PFSK-1 (cell line): ENCODE results near the gene IPCEF1.

Source experiments
- FOXP2 ChIP-seq: optimal IDR thresholded peaks from 2 replicates; pipeline ENCODE3; 2011; ENCODE audit warnings: borderline replicate concordance, control low read depth, inconsistent platforms; ENCODE audit not compliant: insufficient read depth; ENCODE audit errors: extremely low read length, extremely low read depth
- POLR2AphosphoS5 ChIP-seq: IDR thresholded peaks from 2 replicates; pipeline ENCODE4 v1.6.1; 2012; ENCODE audit warnings: low read depth, mild to moderate bottlenecking, control low read depth, low read length, moderate library complexity
- SIN3A ChIP-seq: IDR thresholded peaks from 2 replicates; pipeline ENCODE4 v1.6.1; 2012; ENCODE audit warnings: mild to moderate bottlenecking, low read length, moderate library complexity, borderline replicate concordance; ENCODE audit not compliant: insufficient read depth
- TAF1 ChIP-seq: IDR thresholded peaks from 2 replicates; pipeline ENCODE4 v1.6.1; 2012; ENCODE audit warnings: low read length, control low read depth, borderline replicate concordance; ENCODE audit not compliant: insufficient read depth
- TF ChIP-seq, protein P1 (sequence below), 2 experiments: IDR thresholded peaks; 2 replicates each; pipeline versions ENCODE4 v1.6.1 to v1.8.0; 2011 to 2012; ENCODE audit warnings: low read depth in 2 of 2, low read length in 2 of 2, control low read depth in 1 of 2, inconsistent platforms in 1 of 2, mild to moderate bottlenecking in 1 of 2, moderate library complexity in 1 of 2; ENCODE audit not compliant: insufficient read depth in 1 of 2

DNA sequence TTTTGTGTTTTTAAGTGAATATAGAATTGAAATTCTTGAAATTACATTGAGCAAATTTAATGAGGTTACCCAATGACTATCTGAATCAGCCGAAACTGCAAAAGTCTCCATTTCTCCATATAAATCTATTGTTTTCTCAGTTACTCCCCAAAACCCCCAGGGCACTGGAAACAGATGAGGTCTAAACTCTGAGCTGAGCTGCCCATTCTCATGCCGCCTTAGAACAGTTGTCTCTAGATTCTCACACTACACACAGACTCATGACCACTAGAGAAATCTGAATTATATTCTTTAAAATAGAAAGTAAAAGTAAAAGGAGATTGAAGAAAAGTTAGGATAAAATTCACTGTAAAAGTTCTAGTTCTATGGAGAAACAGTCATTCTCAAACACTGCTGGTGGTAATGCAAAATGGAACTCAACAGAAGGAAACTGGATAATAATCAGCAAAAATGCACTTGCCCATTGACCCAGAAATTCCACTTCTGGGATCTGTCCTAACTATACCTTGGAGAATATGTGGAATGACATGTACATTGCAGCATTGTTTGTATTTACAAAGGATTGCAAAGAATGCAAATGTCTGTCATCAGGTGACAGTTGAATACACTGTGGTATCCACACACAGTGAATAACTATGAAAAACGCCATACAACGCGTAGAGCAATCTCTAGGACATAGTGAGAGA lies 125.5 kb downstream of the IPCEF1 start:
- TF ChIP-seq POLR2AphosphoS5 (no peak), FOXP2 (no peak), TAF1 (no peak), SIN3A (no peak)
- TF ChIP-seq, protein P1, sequence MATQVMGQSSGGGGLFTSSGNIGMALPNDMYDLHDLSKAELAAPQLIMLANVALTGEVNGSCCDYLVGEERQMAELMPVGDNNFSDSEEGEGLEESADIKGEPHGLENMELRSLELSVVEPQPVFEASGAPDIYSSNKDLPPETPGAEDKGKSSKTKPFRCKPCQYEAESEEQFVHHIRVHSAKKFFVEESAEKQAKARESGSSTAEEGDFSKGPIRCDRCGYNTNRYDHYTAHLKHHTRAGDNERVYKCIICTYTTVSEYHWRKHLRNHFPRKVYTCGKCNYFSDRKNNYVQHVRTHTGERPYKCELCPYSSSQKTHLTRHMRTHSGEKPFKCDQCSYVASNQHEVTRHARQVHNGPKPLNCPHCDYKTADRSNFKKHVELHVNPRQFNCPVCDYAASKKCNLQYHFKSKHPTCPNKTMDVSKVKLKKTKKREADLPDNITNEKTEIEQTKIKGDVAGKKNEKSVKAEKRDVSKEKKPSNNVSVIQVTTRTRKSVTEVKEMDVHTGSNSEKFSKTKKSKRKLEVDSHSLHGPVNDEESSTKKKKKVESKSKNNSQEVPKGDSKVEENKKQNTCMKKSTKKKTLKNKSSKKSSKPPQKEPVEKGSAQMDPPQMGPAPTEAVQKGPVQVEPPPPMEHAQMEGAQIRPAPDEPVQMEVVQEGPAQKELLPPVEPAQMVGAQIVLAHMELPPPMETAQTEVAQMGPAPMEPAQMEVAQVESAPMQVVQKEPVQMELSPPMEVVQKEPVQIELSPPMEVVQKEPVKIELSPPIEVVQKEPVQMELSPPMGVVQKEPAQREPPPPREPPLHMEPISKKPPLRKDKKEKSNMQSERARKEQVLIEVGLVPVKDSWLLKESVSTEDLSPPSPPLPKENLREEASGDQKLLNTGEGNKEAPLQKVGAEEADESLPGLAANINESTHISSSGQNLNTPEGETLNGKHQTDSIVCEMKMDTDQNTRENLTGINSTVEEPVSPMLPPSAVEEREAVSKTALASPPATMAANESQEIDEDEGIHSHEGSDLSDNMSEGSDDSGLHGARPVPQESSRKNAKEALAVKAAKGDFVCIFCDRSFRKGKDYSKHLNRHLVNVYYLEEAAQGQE (IDR thresholded peaks at IDR 0.05; ENCODE audit: insufficient read depth in 1 of 2, low read depth in 2 of 2, low read length in 2 of 2) = no peak
